Inferior parietal cortex (tissue), 1 donor: Measurements from ENCODE around the gene NPR2.
A peak's percentile ranks its signal among the peaks of the same experiment; 100 is the strongest.

Experiments used
- DNase-seq: peaks from one replicate; pipeline ENCODE4 v3.0.0-alpha.2; 2016; ENCODE audit errors: extremely low spot score

The NPR2 gene

GRCh38 chr9:35763803-35764202 lies 27.6 kb upstream of the NPR2 start:
- no peak for DNase-seq

GRCh38 chr9:35766997-35767396 lies 24.4 kb upstream of the NPR2 start:
- DNase-seq: no peak

- no peak for DNase-seq
These were observed 23.9 kb upstream of the NPR2 start for GRCh38 chr9:35767458-35767857.

- DNase-seq: no peak
These were observed 21.6 kb upstream of the NPR2 start for GRCh38 chr9:35769763-35770162.

- DNase-seq: no peak
These were observed 20.3 kb upstream of the NPR2 start for GRCh38 chr9:35771075-35771433.

- DNase-seq: no peak
These were observed 19.9 kb upstream of the NPR2 start for GRCh38 chr9:35771534-35771933.

- DNase-seq: no peak
These were observed 19.4 kb upstream of the NPR2 start for GRCh38 chr9:35771943-35772342.

GRCh38 chr9:35774907-35775635 lies 16.3 kb upstream of the NPR2 start:
- DNase-seq: no peak

- DNase-seq: no peak
These were observed 15.4 kb upstream of the NPR2 start for GRCh38 chr9:35776018-35776417.

GRCh38 chr9:35778496-35778895 lies 12.9 kb upstream of the NPR2 start:
- no peak for DNase-seq

GRCh38 chr9:35781066-35781465 lies 10.3 kb upstream of the NPR2 start:
- DNase-seq: no peak

- no peak for DNase-seq
These were observed 8.0 kb upstream of the NPR2 start for GRCh38 chr9:35783418-35783817.

GRCh38 chr9:35789541-35789940 lies 1.9 kb upstream of the NPR2 start:
- no peak for DNase-seq

GRCh38 chr9:35790025-35790384 lies 1.4 kb upstream of the NPR2 start:
- DNase-seq: no peak

- peak; percentile 87 for DNase-seq
These were observed 750 bp upstream of the NPR2 start for GRCh38 chr9:35790385-35791296.

- no peak for DNase-seq
These were observed 828 bp downstream of the NPR2 start for GRCh38 chr9:35792024-35792813.

GRCh38 chr9:35792826-35793225 lies 1.4 kb downstream of the NPR2 start:
- DNase-seq: no peak

GRCh38 chr9:35793461-35793860 lies 2.1 kb downstream of the NPR2 start:
- DNase-seq: no peak

GRCh38 chr9:35795695-35796094 lies 4.3 kb downstream of the NPR2 start:
- no peak for DNase-seq

GRCh38 chr9:35797311-35798109 lies 6.1 kb downstream of the NPR2 start:
- DNase-seq: no peak

GRCh38 chr9:35798658-35799374 lies 7.4 kb downstream of the NPR2 start:
- no peak for DNase-seq
